HG03103 (cell line): ENCODE measurements around the gene DUSP22.

Source experiments
- ATAC-seq: cut with Tn5 transposase; IDR thresholded peaks from one replicate; pipeline ENCODE4 v1.9.1; 2021; ENCODE audit warnings: low read depth; ENCODE audit not compliant: unreplicated experiment

Gene DUSP22

GRCh38 chr6:390914-391558 is 98.7 kb downstream of the DUSP22 start:
- no peak for ATAC-seq

GRCh38 chr6:391559-392440 is 99.5 kb downstream of the DUSP22 start, which contains the start of gene IRF4:
TSS of gene IRF4 (plus strand) at chr6:391752. CDS start at chr6:393153, 1,401 bp downstream.
- ATAC-seq: no peak

- no peak for ATAC-seq
Observed at GRCh38 chr6:392441-393390, 100.4 kb downstream of the DUSP22 start.

DNA sequence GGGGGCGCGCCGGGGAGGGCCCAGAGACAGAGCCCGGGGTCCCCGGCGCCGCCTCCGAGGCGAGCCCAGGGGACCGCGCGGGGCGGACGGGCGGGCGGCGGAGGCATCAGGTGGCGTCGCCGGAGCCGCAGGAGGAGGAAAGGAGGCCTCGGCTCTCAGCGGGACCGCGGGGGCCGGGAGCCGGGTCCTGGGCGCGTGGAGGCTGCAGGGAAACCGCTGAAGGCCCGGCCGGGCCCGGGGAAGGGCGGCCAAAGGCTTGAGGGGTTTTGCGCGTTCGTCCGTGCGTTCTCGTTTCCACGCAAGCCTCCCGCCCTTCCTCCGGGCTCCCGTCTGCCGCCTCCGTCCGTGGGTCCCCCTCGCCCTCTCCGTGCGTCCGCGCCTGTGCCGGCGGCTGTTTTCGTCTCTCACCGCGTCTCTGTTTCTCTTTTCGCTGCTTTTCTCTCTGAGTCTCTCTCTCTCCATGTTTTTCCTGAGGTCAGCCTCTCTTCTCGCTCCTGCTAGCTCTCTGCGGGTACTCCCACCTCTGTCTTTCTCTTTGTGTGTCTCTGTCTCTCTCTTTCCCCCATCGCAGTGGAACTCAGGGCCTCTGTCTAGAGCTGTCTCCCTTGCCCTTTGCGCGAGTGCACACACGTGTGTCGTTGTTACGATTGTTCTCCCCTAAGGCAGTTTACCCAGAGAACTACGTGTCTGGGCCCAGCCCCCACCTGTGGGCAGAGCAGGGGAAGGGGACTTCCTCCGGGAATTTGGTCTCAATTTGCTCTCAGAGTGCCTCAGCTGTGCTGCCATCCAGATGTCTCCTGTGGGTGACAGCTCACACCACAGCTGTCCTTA is 101.3 kb downstream of the DUSP22 start:
- ATAC-seq: no peak

- ATAC-seq: no peak
Observed at GRCh38 chr6:394641-395289, 102.5 kb downstream of the DUSP22 start.

- no peak for ATAC-seq
Observed at GRCh38 chr6:395432-396125, 103.3 kb downstream of the DUSP22 start.

GRCh38 chr6:396126-396520 is 103.8 kb downstream of the DUSP22 start:
- no peak for ATAC-seq

DNA sequence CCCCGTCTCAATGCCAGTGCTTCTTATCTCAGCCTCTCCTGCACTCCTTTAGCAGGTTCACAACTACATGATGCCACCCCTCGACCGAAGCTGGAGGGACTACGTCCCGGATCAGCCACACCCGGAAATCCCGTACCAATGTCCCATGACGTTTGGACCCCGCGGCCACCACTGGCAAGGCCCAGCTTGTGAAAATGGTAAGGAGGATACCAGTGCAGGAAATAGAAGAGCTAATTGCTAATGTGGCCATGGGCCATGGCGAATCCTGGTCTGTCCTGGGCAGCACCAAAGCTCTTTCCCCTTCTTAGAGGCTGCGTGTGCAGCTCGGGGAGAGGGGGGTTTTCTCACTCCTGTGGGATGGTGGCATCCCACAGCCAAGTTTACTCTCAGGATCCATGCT is 104.8 kb downstream of the DUSP22 start:
- no peak for ATAC-seq

DNA sequence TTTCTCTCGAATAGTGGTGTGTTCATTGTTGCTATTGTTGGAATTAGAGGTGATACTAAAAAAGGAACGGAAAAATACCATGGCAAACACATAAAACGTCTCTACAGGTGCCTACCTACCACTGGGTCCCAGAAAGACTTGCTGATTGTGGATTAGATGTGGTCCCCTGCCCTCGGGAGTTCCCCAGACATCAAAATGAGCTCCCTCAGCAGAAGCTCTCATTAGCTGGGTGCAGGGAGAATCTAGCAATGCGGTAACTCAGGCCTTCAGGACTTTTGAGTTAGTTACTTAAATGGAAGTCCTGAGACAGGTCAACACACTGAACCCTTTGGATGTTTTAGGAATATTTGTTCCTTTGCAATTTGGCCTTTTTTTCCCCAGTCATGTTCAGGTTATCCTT is 105.3 kb downstream of the DUSP22 start:
- no peak for ATAC-seq

DNA sequence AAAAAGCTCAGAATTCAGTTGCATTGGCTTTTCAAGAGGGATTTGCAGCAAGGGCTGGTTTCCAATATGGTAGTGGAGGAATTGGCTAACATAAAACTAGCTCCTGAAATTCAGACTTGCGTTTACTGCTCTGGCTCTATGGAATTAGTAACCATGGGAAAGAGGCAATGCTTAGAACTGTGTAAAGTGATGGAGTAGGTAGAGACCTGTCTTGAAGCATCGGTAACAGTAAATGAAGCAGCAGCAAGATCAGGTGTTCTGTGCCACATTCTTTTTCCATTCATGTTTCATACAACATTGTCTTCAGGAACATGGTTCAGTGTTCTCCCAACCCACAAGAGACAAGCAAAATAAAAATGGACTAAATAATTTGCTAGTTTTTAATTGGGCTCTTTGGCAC is 105.8 kb downstream of the DUSP22 start:
- ATAC-seq: no peak

- no peak for ATAC-seq
Observed at GRCh38 chr6:398558-399078, 106.3 kb downstream of the DUSP22 start.

DNA sequence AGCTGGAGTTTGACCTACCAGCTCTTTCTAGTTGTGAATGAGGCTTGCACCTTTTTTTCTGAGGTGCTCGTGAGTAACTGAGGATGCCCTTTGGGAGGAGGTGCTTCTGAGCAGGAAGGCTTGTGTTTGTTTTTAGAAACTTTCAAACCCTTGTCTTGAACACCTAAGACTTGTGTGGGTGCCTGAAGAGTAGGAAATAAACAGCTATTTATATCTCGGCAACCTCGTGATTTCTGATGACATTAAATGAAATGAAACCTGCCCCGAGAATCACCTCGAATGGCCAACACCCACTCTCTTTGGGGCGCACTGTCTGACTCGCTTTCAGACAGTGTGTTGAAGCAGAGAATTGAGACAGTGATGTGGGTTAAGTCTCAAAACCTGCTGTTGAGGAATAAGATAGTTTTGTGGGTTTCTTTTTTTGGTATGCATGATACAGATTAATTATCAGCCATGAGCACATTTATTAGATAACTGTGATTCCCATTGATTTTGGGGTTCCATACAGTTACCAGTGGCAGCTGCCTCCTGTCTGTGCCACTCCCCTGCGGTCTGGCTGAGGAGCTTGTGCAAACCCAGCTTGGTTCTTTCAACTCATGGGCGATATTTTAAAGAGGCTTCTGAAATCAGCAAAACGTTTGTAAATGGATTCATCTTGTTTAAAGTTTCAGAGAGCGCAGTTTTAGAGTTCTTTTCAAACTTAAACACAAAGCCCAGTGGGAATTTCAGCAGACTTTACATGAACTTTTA is 107.7 kb downstream of the DUSP22 start:
- peak; percentile 40 for ATAC-seq

DNA sequence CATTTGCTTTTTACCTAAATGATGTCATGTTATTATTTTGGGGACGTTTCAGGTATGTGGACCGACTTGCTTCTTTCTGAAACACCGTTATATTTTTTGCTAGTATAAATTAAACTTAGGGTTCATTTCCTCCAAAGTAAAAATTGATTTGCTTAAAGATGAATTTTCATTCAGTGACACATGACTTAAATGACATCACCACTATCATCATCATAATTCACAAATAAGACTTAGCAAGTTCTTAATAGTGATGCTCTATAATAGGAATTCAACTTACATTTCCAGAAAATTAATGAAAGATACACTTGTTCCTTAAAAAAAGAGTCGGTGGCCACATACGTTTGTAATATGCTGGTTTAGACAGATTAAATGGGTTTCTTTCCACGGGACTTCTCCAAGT is 108.5 kb downstream of the DUSP22 start:
- ATAC-seq: no peak
